ENCODE data around the gene ZFPL1.

DNA sequence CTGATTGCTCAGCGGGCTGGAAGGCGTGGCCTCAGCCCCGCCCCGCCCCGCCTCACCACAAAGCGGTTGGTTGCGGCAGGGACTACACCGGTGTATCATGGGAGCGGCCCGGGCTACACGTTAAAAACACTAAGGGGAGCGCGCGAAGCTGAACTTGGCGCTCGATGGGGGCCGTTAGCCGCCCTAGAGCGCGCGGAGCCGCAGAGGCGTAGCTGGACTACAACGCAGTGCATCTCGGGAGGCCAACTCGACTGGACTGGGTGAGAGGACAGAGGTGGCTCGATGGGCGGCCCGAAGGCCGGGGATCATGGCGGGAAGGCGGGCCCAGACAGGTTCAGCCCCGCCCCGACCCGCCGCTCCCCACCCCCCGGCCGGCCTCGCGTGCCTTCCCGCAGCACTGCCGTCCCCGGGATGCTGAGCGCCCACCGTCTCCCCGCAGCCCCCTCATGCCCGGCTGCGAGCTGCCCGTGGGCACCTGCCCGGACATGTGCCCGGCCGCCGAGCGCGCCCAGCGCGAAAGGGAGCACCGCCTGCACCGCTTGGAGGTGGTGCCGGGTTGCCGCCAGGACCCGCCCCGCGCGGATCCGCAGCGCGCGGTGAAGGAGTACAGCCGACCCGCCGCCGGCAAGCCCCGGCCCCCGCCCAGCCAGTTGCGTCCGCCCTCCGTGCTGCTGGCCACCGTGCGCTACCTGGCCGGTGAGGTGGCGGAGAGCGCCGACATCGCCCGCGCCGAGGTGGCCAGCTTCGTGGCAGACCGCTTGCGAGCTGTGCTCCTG is 43.0 kb upstream of the ZFPL1 start, which contains the start of gene SAC3D1:
- TF ChIP-seq, protein P1, sequence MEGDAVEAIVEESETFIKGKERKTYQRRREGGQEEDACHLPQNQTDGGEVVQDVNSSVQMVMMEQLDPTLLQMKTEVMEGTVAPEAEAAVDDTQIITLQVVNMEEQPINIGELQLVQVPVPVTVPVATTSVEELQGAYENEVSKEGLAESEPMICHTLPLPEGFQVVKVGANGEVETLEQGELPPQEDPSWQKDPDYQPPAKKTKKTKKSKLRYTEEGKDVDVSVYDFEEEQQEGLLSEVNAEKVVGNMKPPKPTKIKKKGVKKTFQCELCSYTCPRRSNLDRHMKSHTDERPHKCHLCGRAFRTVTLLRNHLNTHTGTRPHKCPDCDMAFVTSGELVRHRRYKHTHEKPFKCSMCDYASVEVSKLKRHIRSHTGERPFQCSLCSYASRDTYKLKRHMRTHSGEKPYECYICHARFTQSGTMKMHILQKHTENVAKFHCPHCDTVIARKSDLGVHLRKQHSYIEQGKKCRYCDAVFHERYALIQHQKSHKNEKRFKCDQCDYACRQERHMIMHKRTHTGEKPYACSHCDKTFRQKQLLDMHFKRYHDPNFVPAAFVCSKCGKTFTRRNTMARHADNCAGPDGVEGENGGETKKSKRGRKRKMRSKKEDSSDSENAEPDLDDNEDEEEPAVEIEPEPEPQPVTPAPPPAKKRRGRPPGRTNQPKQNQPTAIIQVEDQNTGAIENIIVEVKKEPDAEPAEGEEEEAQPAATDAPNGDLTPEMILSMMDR (IDR thresholded peaks at IDR 0.05; ENCODE audit: insufficient read depth, low read depth, low read length) = no peak
- TF ChIP-seq EZH2 (IDR thresholded peaks at IDR 0.05; ENCODE audit: insufficient read depth, low read length) = no peak

All from astrocyte (in vitro differentiated cells and primary cell).